Measurements from ENCODE around the gene CENPS.
"Not testable (repeated sequence)": the region's sequence is repeated elsewhere in the genome, so short reads cannot be mapped to it uniquely, and the experiment has no call there.

The CENPS gene

GRCh38 chr1:10430216-10431069 lies at the start of gene CENPS:
TSS of gene CENPS (plus strand) at chr1:10430433. CDS start at chr1:10430518, 85 bp downstream.
- peak; percentile 92 for DNase-seq (ENCODE audit: low spot score)

DNA sequence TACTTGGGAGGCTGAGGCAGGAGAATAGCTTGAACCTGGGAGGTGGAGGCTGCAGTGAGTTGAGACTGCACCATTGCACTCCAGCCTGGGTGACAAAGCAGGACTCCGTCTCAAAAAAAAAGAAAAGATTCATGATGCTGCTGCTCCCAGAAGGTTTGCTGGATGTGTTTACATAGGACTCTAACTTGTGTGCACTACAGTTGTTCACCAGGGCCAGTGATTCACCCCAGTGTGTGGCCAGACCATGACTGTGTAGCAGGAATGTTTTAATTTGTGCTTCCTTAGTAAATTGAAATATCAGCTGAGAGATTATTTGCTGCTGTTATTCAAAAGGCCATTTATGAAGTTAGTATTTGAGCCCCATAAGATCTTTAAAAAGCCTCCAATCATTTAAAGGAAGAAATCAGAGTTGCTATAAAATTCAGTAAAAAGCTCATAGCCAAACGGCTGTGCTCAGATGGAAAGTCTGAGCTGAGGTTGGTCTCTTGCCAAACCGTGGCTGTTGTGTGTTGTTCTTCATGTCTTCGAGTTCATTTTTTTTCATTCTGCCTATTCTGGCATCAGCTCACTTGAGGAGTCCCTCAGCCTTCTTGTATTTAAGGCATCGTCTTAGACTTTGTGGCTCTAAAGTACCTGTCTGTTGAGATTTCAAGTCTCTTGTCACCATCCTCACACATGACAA lies 49.5 kb upstream of the CENPS start:
- DNase-seq (ENCODE audit: low spot score) = no peak

- DNase-seq (ENCODE audit: low spot score) = no peak
These were observed 46.6 kb upstream of the CENPS start for GRCh38 chr1:10383630-10384029.

DNA sequence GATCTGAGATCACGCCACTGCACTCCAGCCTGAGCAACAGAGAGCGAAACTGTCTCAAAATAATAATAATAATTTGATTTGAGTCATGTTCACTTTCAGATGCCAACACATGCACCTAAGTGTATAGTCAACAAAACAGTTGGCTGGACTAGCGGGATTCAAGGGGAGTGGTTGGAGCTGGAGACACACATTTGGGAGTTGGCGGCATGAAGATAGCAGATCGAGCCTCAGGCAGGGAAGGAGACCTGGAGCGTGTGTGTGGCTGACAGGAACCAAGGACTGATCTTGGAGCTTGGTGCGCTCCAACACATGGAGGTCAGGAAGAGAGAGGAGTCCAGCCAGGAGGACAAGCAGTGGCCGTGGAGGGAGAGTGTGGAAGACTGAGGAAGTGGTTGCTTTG lies 46.0 kb upstream of the CENPS start:
- DNase-seq (ENCODE audit: low spot score) = no peak

DNA sequence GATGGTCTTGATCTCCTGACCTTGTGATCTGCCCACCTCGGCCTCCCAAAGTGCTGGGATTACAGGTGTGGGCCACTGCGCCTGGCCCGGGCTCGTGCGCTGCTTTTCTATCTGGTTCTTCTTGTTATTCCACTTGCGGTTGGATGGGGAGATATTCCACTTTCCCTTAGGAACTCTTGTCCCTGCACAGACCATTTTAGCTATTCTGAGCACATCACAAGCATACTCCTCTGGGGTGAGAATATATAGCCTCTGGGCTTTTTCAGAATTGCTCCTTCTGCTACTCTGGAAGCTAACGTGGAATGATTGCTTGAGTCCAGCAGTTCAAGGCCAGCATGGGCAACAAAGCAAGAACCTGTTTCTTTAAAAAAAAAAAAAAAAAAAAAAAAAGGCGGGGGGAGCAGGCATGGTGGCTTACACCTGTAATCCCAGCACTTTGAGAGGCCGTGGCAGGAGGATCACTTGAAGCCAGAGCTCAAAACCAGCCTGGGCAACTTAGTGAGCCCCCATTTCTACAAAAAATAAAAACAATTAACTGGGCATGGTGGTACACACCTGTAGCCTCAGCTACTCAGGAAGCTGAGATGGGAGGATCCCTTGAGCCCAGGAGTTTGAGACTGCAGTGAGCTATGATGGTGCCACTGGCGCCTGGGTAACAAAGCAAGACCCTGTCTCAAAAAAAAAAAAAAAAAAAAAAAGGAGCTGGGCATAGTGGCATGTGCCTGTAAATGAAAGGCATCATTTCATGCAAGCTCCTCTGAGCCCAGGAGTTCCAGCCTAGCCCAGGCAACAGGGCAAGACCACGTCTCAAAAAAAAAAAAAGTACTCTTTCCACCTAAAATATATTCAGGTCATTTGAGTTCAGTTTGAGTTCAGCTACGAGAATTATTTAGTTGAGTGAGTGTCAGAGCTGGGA lies 43.2 kb upstream of the CENPS start:
- no peak for DNase-seq (ENCODE audit: low spot score)

DNA sequence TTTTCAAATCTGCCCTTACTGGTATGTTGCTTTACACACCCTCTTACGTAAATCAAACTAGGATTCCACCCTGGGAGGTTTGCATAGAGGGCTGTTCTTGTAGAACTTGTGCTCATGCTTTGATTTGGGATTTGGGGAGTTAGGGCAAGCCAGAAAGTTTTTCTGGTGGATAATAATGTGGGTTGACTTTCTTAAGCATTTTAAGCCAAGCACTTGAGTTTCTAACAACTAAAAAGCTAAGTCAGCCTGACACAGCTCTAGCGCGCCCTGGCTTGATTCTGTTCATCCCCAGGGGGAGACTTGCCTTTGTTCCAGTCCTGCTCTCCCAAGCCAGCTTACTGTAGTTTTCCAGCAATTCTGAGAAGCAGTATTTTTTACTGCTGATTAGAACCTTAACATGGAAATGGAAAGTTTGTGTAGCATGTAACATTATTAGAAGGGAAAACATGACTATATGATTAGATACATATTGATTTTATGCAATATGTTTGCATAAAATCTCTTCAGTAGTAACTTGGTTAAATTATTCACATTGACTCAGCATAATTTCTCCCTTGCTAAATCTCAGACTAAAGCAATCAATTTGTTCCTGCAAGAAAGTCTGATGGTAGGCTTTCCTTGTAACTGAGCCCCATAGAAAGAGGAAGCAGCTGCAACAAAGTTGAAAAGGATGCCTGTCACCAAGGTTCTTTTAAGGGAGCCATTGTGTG lies 42.4 kb upstream of the CENPS start:
- DNase-seq (ENCODE audit: low spot score) = no peak

- no peak for DNase-seq (ENCODE audit: low spot score)
These were observed 41.9 kb upstream of the CENPS start for GRCh38 chr1:10388387-10388715.

GRCh38 chr1:10389271-10389973 lies 40.8 kb upstream of the CENPS start:
- DNase-seq (ENCODE audit: low spot score) = no peak

- DNase-seq (ENCODE audit: low spot score) = no peak
These were observed 33.4 kb upstream of the CENPS start for GRCh38 chr1:10396870-10397269.

- no peak for DNase-seq (ENCODE audit: low spot score)
These were observed 31.9 kb upstream of the CENPS start for GRCh38 chr1:10398278-10398733.

DNA sequence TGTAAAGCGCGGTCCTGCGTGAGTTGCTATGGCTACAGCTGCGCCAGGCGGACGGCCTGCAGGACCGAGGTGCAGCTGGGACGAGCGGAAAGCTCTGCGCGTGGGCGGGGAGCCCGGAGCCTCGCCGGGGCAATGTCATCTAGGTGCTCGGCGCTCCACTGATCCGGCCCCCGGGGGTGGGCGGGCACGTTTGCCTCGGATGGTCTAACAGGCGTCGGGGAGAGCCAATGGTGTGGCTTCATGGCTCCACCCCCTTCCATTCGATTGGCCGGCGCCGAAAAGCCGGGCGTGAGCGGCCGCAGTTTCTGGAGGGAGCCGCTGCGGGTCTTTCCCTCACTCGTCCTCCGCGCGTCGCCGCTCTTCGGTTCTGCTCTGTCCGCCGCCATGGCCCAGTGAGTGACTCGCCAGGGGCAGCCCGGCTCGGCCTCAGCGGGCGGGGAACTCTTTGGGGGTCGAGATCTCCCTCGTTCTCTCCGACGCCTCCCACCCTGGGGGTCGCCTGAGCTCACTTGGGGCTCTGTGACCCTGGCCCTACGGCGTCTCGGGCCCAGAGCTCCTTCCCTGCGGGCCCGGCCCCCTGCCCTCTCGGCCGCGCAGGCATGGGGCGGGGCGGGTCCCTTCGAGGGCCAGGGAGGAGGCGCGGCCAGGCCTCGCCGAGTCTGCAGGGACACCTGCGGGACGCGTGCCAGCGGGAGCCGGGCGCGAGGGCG lies 31.3 kb upstream of the CENPS start, which contains the start of gene PGD:
Gene PGD (plus strand): TSS at position 331 of the 710 bp plus-strand sequence. CDS start 54 bp downstream, at position 385.
- peak; percentile 96 for DNase-seq (ENCODE audit: low spot score)

GRCh38 chr1:10399444-10399941 lies 30.7 kb upstream of the CENPS start:
- DNase-seq (ENCODE audit: low spot score) = no peak

- no peak for DNase-seq (ENCODE audit: low spot score)
These were observed 30.2 kb upstream of the CENPS start for GRCh38 chr1:10400013-10400412.

GRCh38 chr1:10401281-10401680 lies 29.0 kb upstream of the CENPS start:
- DNase-seq (ENCODE audit: low spot score) = no peak

DNA sequence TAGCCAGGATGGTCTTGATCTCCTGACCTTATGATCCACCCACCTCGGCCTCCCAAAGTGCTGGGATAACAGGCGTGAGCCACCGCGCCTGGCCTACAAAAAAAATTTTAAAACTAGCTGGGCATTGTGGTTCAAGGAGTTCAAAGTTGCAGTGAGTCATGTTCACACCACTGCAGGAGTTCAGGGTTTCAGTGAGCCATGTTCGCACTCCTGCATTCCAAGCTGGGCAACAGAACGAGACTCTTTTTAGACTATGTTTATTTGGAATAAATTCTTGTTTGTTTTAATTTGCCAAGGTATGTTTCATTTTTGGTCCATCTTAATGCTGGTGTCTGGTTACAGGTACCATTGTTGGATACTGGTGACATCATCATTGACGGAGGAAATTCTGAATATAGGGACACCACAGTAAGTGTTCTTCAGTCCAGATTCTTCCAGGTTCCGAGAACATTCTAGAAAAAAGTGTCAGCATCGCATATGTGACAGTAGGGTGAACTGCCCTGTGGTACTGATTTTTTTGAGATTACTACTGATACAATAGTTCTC lies 27.4 kb upstream of the CENPS start:
- DNase-seq (ENCODE audit: low spot score) = no peak

DNA sequence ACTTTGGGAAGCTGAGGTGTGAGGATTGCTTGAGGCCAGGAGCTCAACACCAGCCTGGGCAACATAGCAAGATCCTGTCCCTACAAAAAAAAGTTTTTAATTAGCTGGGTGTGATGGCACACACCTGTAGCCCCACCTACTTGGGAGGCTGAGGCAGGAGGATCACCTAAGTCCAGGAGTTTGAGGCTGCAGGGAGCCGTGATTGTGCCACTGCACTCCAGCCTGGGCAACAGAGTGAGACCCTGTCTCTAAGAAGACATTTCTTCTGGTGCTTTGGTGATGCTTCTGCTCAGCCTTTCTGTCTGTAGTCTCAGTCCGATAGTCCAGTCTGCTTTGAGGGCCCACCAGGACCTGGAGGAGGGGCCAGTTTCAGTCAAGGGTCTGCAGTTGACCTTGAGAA lies 23.0 kb upstream of the CENPS start:
- no peak for DNase-seq (ENCODE audit: low spot score)

GRCh38 chr1:10415211-10415930 lies 14.9 kb upstream of the CENPS start:
- DNase-seq (ENCODE audit: low spot score) = no peak

DNA sequence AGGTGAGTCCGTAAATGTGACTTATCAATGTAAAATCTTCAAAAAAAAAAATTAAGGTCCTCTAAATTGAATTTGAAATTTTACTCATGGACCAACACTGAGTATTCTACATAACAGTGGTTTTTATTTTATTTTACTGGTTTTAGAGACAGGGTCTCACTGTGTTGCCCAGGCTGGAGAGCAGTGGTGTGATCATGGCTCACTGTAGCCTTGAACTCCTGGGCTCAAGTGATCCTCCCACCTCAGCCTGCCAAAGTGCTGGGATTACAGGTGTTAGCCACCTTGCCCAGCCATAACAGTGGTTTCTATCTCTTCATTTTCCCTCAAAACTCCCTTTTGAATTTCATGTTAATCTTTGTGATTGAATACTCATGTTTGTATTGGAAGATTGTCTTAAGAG lies 14.3 kb upstream of the CENPS start:
- DNase-seq (ENCODE audit: low spot score) = not testable (repeated sequence)

GRCh38 chr1:10418741-10419140 lies 11.5 kb upstream of the CENPS start:
- DNase-seq (ENCODE audit: low spot score) = not testable (repeated sequence)
